ENCODE data around the gene ARID3A.

The ARID3A gene

DNA sequence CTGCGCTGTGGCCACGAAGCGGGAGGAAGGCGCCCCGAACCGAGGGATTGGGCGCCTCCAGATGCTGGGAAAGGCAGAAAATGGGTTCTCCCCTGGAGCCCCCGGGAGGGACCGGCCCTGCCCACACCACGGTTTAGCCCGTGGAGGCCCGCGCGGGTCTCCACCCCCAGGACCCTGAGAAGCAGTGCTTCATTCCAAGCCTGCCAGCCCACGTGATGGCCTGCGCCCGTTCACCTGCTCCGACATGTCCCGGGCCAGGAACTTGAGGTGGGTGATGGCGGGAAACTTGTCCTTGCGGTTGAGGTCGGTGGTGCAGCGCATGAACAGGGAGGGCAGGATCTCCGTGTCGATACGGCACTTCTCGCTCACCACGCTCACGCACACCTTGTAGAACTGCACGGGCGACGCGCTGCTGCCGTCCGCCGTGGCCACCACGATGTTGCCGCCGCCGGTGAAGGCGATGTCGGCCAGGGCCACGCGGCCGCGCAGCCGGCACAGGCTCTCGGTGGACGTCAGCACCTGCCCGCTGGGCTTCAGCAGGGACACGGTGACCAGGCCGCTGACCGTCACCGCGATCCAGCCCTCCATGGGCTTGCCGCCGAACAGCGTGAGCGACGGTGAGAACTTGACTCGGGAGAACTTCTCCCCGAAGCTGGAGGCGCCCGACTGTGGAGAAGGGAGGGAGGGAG lies 40.2 kb upstream of the ARID3A start:
- H3K4me3 ChIP-seq (ENCODE audit: low read length), result no peak overlapping the region
- TF ChIP-seq ZNF274 (IDR thresholded peaks at IDR 0.05; ENCODE audit: low read depth, low read length), result no peak

DNA sequence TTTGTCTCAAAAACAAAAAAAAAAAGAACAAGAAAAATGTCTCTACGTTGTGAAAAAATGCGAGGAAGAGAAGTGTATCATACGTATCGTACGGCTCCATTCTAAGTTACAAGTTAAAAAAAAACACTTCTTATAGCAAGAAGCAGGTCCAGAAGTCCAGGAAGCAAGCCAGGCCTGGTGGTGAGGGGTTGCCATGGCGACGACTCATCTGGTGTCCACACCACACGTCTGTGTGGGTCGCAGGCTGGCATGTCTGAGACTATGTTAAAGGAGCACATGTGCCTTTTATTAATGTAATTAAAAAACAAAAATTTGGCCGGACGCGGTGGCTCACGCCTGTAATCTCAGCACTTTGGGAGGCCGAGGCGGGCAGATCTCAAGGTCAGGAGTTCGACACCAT lies 38.8 kb upstream of the ARID3A start:
- no peak overlapping the region for H3K4me3 ChIP-seq (ENCODE audit: low read length)
- TF ChIP-seq ZNF274 (IDR thresholded peaks at IDR 0.05; ENCODE audit: low read depth, low read length), result no peak

DNA sequence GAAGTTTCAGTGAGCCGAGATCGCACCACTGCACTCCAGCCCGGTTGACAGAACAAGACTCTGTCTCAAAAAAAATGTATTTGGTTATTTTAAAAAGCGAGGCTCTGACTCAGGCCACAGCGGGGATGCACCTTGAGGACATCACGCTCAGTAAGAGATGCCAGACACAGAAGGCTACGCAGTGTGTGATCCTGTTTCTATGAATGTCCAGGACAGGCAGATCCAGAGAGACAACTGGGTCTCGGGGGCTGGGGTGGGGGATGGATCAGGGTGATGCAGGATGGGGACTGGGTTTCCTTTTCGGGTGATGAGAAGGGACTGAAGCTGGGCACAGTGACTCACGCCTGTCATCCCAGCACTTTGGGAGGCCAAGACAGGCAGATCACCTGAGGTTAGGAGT lies 38.2 kb upstream of the ARID3A start:
- no peak for TF ChIP-seq ZNF274 (IDR thresholded peaks at IDR 0.05; ENCODE audit: low read depth, low read length)
- H3K4me3 ChIP-seq (ENCODE audit: low read length), result no peak overlapping the region

DNA sequence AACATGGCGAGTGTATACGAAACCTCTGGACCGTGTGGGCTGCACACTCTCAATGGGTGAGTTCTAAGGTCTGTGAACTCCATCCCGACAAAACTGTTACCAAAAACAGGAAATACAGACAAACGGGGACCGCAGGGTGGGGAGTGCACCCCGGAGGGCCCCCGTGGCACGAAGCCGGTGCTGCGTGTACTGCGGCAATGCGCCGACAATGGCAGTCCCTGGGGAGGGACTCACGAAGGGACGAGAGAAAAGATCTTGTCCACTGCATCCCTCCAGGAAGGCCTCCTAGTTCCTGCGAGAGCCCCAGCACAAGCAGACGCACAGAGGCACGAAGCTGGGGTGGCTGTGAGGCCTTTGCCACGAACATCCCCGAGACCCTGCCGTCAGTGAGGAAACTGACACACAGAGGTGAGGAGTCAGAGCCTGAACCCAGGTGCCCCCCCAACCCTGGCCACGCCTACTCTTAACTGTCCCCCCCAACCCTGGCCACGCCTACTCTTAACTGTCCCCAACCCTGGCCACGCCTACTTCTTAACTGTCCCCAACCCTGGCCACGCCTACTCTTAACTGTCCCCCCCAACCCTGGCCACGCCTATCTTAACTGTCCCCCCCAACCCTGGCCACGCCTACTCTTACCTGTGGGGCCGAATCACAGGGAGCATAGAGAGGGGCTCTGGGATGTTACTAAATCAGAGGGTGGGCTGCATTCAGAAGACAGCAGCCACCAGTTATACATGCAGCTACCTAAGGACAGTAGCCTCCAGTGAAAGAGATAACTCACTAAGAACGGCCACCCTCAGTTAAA lies 37.1 kb upstream of the ARID3A start:
- no peak for TF ChIP-seq ZNF274 (IDR thresholded peaks at IDR 0.05; ENCODE audit: low read depth, low read length)

DNA sequence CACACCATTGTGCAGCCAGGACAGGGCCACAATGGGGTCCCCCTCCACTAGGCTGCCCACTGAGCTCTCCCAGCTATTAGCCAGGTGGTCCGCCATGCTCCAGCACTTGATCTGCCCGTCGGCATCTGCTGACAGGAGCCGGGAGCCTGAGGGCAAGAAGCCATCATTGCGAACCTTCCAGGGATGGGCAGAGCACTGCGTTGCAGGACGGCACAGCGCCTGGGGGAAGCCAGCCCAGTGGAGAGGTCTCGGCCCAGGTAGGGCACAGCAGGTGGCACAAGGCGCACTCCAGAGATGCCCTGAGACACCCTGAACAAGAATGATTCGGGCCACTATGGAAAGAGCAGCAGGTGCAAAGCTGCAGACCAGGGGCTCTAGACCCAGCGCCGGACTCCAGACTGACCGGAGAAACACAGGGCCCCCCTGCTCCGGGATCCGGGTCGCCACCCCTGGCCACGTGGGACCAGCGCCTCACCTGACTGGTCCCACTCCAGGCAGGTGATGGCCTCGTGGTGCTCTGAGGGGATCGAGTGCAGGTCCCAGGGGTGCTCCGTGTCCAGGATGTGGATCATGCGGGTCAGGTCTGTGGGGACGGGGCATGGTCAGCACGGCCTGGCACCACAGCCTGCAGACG lies 36.1 kb upstream of the ARID3A start:
- no peak overlapping the region for H3K4me3 ChIP-seq (ENCODE audit: low read length)

More for the DNA sequence above, 37.1 kb upstream of the ARID3A start:
- H3K4me3 ChIP-seq (ENCODE audit: low read length), result no peak overlapping the region

DNA sequence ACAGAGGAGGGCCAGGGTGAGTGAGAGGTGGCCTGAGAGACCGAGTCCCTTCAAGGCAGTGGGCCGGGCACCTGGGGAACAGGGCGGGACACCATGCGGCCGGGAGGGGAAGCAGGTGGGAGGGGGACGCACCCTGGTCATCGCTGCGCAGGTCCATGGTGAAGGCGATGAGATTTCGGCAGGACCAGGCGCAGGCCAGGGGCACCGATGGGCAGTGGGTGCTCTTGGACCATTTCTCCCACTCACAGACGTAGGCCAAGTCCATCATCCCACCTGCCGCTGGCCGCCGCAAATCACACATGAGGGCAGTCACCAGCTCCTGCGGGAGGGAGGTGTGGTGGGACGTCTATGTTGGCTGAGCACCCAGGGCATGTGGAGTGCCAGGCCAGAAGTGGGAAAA lies 35.0 kb upstream of the ARID3A start:
- no peak for TF ChIP-seq ZNF274 (IDR thresholded peaks at IDR 0.05; ENCODE audit: low read depth, low read length)
- H3K4me3 ChIP-seq (ENCODE audit: low read length), result no peak overlapping the region

More for the DNA sequence above, 36.1 kb upstream of the ARID3A start:
- no peak for TF ChIP-seq ZNF274 (IDR thresholded peaks at IDR 0.05; ENCODE audit: low read depth, low read length)

DNA sequence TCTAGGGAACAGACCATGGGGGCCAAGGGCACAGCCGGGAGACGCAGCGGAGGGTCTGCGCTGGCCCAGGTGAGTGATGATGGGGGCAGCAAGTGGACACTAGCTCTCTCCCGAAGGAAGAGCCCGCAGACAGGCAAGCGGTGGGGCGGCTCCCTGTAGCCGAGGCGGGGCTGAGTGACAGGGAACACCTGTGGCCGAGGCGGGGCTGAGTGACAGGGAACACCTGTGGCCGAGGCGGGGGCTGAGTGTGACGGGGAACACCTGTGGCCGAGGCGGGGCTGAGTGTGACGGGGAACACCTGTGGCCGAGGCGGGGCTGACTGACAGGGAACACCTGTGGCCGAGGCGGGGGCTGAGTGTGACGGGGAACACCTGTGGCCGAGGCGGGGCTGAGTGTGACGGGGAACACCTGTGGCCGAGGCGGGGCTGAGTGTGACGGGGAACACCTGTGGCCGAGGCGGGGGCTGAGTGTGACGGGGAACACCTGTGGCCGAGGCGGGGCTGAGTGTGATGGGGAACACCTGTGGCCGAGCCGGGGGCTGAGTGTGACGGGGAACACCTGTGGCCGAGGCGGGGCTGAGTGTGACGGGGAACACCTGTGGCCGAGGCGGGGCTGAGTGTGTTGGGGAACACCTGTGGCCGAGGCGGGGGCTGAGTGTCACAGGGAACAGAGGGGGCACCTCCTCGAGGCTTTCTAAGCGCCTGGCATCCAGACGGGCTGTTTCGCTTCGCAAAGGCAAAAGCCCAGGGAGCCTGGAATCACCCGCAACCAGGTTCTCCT lies 34.2 kb upstream of the ARID3A start:
- peak overlapping the region; percentile 92; the same call in 1 of the 2 replicates for H3K4me3 ChIP-seq (ENCODE audit: low read length)

DNA sequence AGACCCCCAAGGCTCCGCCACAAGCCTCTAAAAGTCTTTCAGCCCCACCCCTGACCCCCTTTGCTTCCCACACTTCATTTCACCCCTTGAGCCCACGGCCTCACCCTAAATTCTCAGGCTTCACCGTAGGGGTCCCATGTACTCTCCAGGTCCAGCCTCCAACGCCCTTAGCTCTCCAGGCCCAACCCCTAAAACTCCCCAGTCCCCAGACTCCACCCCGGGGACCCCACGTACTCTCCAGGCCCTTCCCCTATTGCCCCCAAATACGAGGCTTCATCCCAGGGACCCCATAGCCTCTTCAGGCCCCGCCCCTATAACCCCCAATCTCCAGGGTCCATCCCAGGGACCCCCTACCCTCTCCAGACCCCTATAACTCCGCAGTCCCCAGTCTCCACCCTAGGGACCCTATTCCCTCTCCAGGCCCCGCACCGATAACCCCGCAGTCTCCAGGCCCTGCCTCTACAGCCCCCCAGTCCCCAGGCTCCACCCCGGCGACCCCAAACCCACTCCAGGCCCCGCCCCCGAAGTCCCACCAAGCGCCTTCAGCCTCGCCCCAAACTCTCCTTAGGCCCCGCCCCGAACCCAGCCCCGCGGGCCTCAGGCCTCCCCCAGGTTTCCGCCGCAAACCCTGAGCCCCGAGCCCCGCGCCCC lies 33.5 kb upstream of the ARID3A start:
- no peak for TF ChIP-seq ZNF274 (IDR thresholded peaks at IDR 0.05; ENCODE audit: low read depth, low read length)
- peak overlapping the region; percentile 92 for H3K4me3 ChIP-seq (ENCODE audit: low read length)

DNA sequence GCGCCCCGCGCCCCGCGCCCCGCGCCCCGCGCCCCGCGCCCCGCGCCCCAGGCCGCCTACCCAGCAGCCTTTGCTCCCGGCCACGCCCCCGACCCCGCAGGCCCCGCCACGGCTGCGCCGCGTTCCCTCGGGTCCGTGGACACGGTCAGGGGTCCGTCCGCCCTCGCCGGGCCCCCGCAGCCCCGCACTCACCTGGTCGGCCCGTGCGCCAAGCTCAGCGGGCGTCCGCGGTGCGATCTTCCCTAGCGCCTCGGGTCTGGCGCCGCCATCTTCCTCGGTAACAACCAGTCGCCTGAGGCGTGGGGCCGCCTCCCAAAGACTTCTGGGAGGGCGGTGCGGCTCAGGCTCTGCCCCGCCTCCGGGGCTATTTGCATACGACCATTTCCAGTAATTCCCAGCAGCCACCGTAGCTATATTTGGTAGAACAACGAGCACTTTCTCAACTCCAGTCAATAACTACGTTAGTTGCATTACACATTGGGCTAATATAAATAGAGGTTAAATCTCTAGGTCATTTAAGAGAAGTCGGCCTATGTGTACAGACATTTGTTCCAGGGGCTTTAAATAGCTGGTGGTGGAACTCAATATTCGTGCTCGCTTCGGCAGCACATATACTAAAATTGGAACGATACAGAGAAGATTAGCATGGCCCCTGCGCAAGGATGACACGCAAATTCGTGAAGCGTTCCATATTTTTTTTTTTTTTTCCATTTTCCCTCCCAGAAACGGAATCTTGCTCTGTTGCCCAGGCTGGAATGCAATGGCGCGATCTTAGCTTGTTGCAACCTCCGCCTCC lies 32.7 kb upstream of the ARID3A start, which contains the start of the genes MED16 and RNU6-9:
Gene MED16 (minus strand): TSS at position 294 of the 796 bp plus-strand sequence. CDS start 2,056 bp downstream, outside the sequence.
Gene RNU6-9 (plus strand): TSS at position 591 of the 796 bp plus-strand sequence.
- H3K4me3 ChIP-seq (ENCODE audit: low read length), result peak within 1 kb of the TSS; percentile 92
- no peak for TF ChIP-seq ZNF274 (IDR thresholded peaks at IDR 0.05; ENCODE audit: low read depth, low read length)

DNA sequence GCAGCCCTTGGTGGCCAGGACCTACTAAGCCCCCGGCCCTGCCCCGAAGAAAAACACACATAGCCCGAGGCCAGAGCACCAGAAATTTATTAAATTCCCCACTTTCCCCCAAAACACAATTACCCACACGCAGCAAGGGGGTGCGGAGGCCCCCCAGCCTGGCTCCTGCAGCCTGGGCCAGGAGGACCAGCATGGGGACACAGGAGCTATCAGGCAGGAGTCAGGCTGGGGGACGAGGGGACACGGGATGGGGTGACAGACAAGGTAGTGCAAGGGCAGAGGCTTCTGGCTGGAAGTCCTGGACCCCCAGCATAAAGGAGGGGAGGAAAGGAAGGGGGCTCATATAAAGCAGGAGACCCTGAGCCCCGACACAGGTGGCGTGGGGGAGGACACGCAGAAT lies 29.4 kb upstream of the ARID3A start:
- no peak for TF ChIP-seq ZNF274 (IDR thresholded peaks at IDR 0.05; ENCODE audit: low read depth, low read length)
- H3K4me3 ChIP-seq (ENCODE audit: low read length), result no peak overlapping the region

DNA sequence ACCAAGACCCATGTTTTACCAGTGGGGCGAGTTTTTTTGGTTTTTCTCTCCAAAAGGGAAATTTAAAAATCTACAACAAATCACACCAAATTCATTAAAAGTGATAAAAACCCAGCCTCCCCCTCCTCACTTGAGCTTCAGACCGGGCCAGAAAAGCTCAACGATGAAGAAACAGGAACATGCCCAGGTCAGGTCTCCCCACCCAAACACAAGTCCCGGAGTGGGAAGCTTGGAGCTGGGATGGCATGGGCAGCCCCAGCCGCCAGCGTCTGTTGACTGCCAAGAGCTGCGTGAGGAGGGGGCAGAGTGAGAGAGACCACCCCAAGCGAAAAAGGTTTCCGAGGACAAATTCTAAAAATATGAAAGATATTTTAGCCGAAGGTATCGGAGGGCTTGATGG lies 28.8 kb upstream of the ARID3A start:
- H3K4me3 ChIP-seq (ENCODE audit: low read length), result no peak overlapping the region
- no peak for TF ChIP-seq ZNF274 (IDR thresholded peaks at IDR 0.05; ENCODE audit: low read depth, low read length)

DNA sequence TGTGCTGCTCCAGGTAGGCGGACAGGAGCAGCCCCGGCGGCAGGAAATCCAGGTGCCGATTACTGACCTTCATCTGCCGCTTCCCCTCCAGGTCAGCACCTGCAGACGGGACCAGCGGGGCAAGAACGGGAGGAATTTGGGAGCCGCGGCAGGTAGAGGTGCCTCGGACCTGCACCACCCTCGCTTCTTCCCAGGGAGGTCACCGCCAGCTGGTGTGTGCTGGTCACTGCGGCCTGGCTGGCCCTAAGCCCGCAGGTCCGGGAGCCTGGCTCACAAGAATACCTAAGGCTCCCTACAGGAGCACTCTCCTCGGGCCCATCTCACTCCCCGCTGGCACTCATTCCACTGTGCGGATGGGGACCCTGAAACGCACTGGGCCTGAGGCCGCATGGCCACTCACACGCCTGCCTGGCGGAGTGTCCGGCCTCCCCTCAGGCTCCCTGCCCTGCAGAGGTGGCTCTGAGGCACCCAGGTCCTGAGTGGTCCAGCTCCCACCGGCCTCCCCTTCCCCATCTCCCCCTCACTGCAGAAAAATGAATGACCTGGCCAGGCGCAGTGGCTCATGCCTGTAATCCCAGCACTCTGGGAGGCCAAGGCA lies 28.3 kb upstream of the ARID3A start:
- H3K4me3 ChIP-seq (ENCODE audit: low read length), result no peak overlapping the region
- no peak for TF ChIP-seq ZNF274 (IDR thresholded peaks at IDR 0.05; ENCODE audit: low read depth, low read length)
